Measurements from ENCODE around the gene SLC26A11.

DNA sequence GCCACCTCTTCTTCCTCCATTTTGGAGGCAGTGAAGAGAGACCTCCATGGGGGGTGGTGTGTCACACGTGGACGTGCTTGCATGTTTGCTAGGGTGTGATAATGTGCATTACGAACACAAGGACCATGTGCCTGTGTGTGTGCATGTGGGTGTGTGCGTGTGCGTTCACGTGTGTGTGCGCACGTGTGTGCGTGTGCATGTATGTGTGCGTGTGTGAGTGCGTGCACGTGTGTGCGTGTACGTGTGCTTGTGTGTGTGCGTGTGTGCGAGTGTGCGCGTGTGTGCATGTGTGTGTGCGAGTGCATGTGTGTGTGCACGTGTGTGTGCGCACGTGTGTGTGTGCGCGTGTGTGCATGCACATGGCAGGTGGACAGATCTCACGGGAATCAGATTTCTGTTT, 69.9 kb downstream of the SLC26A11 start:
- TF ChIP-seq EP300 (IDR thresholded peaks at IDR 0.05) (no peak), POLR2A (IDR thresholded peaks at IDR 0.05) (no peak), POLR2AphosphoS5 (IDR thresholded peaks at IDR 0.05) (no peak)
- TF ChIP-seq, protein P1, sequence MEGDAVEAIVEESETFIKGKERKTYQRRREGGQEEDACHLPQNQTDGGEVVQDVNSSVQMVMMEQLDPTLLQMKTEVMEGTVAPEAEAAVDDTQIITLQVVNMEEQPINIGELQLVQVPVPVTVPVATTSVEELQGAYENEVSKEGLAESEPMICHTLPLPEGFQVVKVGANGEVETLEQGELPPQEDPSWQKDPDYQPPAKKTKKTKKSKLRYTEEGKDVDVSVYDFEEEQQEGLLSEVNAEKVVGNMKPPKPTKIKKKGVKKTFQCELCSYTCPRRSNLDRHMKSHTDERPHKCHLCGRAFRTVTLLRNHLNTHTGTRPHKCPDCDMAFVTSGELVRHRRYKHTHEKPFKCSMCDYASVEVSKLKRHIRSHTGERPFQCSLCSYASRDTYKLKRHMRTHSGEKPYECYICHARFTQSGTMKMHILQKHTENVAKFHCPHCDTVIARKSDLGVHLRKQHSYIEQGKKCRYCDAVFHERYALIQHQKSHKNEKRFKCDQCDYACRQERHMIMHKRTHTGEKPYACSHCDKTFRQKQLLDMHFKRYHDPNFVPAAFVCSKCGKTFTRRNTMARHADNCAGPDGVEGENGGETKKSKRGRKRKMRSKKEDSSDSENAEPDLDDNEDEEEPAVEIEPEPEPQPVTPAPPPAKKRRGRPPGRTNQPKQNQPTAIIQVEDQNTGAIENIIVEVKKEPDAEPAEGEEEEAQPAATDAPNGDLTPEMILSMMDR (IDR thresholded peaks at IDR 0.05): no peak

Measured in stomach (tissue), 4 donors.